Sigmoid colon (tissue), 7 donors: ENCODE measurements around the gene LAMA3. TPM values are rescaled to one million over a fixed set of nuclear protein-coding genes. Genes with fewer than 3 reads are reported as not detected.

ENCODE experiments used
- DNase-seq: peaks from one replicate; pipeline ENCODE4 v3.0.0-alpha.2; 2019
- H3K27ac ChIP-seq, 4 donors: fragments of 200-600 bp; sonication (generic); one replicate each; pipeline ENCODE4 v1.5.1; 2016 to 2019; ENCODE audit warnings: mild to moderate bottlenecking in 1 of 4
- H3K27me3 ChIP-seq, 3 donors: fragments of 200-600 bp; sonication (generic); one replicate each; pipeline ENCODE4 v1.5.1; 2019; ENCODE audit warnings: mild to moderate bottlenecking in 1 of 3
- H3K36me3 ChIP-seq, 4 donors: fragments of 200-600 bp; sonication (generic); one replicate each; pipeline ENCODE4 v1.5.1; 2016 to 2019
- H3K4me1 ChIP-seq, 4 donors: fragments of 200-600 bp; sonication (generic); one replicate each; pipeline ENCODE4 v1.5.1; 2017 to 2019
- H3K4me3 ChIP-seq, 4 donors: fragments of 200-600 bp; sonication (generic); one replicate each; pipeline ENCODE4 v1.5.1; 2017 to 2019; ENCODE audit warnings: mild to moderate bottlenecking in 2 of 4, moderate library complexity in 1 of 4
- H3K9me3 ChIP-seq, 4 donors: fragments of 200-600 bp in 3 of 4; sonication (generic) in 3 of 4; one replicate each; pipeline versions ENCODE4 v1.5.1 to v1.6.1; 2013 to 2019
- EP300 ChIP-seq, 4 donors: sonication (generic); formaldehyde crosslinking; IDR thresholded peaks; one replicate each; pipeline ENCODE4 v1.6.1; 2017; ENCODE audit warnings: antibody characterized with exemption in 4 of 4
- POLR2A ChIP-seq, 2 donors: fragments of 450-650 bp; IDR thresholded peaks; one replicate each; pipeline ENCODE4 v1.6.1; 2016; ENCODE audit warnings: antibody characterized with exemption in 2 of 2, mild to moderate bottlenecking in 2 of 2, moderate library complexity in 2 of 2
- POLR2AphosphoS5 ChIP-seq, 4 donors: sonication (generic); formaldehyde crosslinking; IDR thresholded peaks; one replicate each; pipeline ENCODE4 v1.6.1; 2017; ENCODE audit warnings: antibody characterized with exemption in 4 of 4
- WGBS, 2 donors: extraction: QIAGEN DNeasy Blood & Tissue Kit; methylation state at CpG; one replicate each; pipeline ENCODE4 v1.1.7; 2013; 5-methylcytosine and 5-hydroxymethylcytosine counted together
- intact Hi-C: fragments of 100-400 bp; cut with DNase I; formaldehyde crosslinking; loops from one replicate; pipeline ENCODE4 v1.15.1; 2023
- polyA plus RNA-seq, 3 donors: library from polyadenylated mRNA; stranded (reverse); fragments of 200-250 nt; gene quantifications; one replicate each; pipeline ENCODE4 v1.2.3, GENCODE V29; 2013
- total RNA-seq, 4 donors: library from RNA; depleted of rRNA; stranded (reverse); fragments of >200 nt; gene quantifications; one replicate each; pipeline ENCODE4 v1.1.0, GENCODE V29; 2016
- TF ChIP-seq, protein P1 (sequence below), 4 experiments: fragments of 450-650 bp in 3 of 4; fragments of 200-600 bp in 1 of 4; IDR thresholded peaks; one replicate each; pipeline ENCODE4 v1.5.1; 2016 to 2019; ENCODE audit warnings: antibody characterized with exemption in 4 of 4, mild to moderate bottlenecking in 3 of 4, moderate library complexity in 2 of 4
- donor health status: healthy with polysubstance abuse.
- donor health status: Bipolar disorder and iron deficiency.
- donor health status: healthy.

Gene LAMA3
- total and polyA plus RNA-seq, 7 donors, result 6.0 to 19.9 (median 14.1) TPM

DNA sequence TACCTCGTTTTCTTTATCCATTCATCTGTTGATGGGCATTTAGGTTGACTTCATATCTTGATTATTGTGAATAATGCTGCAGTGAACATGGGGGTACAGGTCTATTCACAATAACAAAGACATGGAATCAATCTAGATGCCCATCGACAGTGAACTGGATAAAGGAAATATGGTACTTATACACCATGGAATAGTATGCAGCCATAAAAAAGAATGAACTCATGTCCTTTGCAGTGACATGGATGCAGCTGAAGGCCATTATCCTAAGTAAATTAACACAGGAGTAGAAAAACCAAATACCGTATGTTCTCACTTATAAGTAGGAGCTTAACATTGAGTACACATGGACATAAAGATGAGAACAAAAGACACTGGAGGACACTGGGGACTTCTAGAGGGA, 111.6 kb downstream of the LAMA3 start:
- Histone ChIP-seq H3K9me3 (no peaks in the 10 kb centered on the region), H3K36me3 (no peaks in the 10 kb centered on the region), H3K4me3 (no peak overlapping the region), H3K4me1 (no peaks in the 10 kb centered on the region), H3K27me3 (no peaks in the 10 kb centered on the region), H3K27ac (no peak overlapping the region)
- no peak for DNase-seq
- 93 to 98% methylated on average over 3 of the region's 3 CpGs for WGBS, 2 donors
- TF ChIP-seq EP300 (IDR thresholded peaks at IDR 0.05), result no peak
- TF ChIP-seq, protein P1, sequence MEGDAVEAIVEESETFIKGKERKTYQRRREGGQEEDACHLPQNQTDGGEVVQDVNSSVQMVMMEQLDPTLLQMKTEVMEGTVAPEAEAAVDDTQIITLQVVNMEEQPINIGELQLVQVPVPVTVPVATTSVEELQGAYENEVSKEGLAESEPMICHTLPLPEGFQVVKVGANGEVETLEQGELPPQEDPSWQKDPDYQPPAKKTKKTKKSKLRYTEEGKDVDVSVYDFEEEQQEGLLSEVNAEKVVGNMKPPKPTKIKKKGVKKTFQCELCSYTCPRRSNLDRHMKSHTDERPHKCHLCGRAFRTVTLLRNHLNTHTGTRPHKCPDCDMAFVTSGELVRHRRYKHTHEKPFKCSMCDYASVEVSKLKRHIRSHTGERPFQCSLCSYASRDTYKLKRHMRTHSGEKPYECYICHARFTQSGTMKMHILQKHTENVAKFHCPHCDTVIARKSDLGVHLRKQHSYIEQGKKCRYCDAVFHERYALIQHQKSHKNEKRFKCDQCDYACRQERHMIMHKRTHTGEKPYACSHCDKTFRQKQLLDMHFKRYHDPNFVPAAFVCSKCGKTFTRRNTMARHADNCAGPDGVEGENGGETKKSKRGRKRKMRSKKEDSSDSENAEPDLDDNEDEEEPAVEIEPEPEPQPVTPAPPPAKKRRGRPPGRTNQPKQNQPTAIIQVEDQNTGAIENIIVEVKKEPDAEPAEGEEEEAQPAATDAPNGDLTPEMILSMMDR (IDR thresholded peaks at IDR 0.05), result no peak
- no peak for TF ChIP-seq POLR2A (IDR thresholded peaks at IDR 0.05)
- TF ChIP-seq POLR2AphosphoS5 (IDR thresholded peaks at IDR 0.05), result no peak
- intact Hi-C loops, result no loop called here

DNA sequence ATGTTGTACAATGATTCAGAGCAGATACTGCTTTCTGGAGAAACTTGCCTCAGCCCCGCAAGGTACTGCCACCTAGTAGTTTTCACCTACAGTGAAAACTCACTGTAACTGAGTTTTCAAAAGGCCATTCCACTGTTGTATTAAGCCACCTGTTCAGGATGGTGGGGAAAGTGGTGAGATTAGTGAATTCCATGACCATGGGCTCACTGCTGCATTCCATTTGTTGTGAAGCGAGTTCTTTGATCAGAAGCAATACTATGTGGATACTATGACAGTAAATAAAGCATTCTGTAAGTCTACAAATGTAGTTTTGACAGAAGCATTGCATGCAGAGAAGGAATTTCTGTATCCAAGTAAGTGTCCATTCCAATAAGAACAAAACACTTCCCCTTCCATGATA, 113.6 kb downstream of the LAMA3 start:
- DNase-seq, result no peak
- intact Hi-C loops, result no loop called here
- Histone ChIP-seq H3K27me3 (no peaks in the 10 kb centered on the region), H3K4me1 (no peaks in the 10 kb centered on the region), H3K9me3 (no peaks in the 10 kb centered on the region), H3K4me3 (no peak overlapping the region), H3K36me3 (no peaks in the 10 kb centered on the region), H3K27ac (no peak overlapping the region)
- TF ChIP-seq, protein P1 (IDR thresholded peaks at IDR 0.05), result no peak
- TF ChIP-seq POLR2AphosphoS5 (IDR thresholded peaks at IDR 0.05) (no peak), POLR2A (IDR thresholded peaks at IDR 0.05) (no peak), EP300 (IDR thresholded peaks at IDR 0.05) (no peak)
- WGBS, 2 donors, result 93 to 97% methylated on average over 2 of the region's 2 CpGs

DNA sequence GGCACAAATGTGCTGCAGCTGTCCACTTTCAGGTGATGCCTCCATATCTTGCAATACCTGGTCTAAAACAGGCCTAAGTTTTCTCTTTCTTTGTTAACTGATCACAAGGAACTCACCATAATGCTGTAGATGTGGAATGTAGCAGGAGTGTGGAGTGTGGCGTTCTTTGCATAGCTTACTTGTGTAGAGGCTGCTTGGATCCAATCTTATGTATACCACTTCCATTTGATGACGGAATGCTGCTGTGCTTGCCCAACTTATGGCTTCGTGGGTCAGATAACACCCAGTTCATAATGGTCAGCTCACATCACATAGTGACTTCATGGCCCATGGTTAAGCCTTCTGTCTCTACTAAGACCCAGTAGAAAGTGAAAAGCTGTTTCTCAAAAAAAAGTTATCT, 114.5 kb downstream of the LAMA3 start:
- intact Hi-C loops, result no loop called here
- DNase-seq, result no peak
- WGBS, 2 donors, result 93% methylated on average over 3 of the region's 3 CpGs
- no peak overlapping the region for H3K4me3 ChIP-seq
- TF ChIP-seq POLR2A (IDR thresholded peaks at IDR 0.05), result no peak
- TF ChIP-seq, protein P1 (IDR thresholded peaks at IDR 0.05), result no peak
- no peak for TF ChIP-seq EP300 (IDR thresholded peaks at IDR 0.05)
- no peak for TF ChIP-seq POLR2AphosphoS5 (IDR thresholded peaks at IDR 0.05)
- no peak overlapping the region for H3K27ac ChIP-seq
- H3K36me3 ChIP-seq, result no peaks in the 10 kb centered on the region
- H3K4me1 ChIP-seq, result no peaks in the 10 kb centered on the region
- H3K9me3 ChIP-seq, result no peaks in the 10 kb centered on the region
- no peaks in the 10 kb centered on the region for H3K27me3 ChIP-seq

DNA sequence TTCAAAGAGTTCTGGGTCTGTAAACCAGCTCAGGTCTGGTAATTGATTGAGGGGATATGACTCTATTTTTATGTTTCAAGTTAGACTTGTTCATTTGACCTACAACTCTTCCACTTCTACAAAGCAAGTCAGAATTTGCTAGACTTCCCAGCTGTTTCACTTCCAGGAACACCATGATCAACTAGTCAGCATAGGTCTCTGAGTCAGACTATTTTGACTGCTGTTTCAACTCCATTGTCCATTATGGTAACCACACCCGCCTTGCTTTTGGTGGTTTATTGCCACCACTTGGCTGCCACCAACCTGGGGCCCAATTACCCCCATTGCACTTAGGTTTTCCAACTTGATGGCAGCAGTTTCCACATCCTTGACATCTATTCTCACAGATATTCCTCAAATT, 116.6 kb downstream of the LAMA3 start:
- H3K27me3 ChIP-seq, result no peaks in the 10 kb centered on the region
- H3K4me1 ChIP-seq, result no peaks in the 10 kb centered on the region
- no peak for TF ChIP-seq EP300 (IDR thresholded peaks at IDR 0.05)
- TF ChIP-seq, protein P1 (IDR thresholded peaks at IDR 0.05), result no peak
- no peak for TF ChIP-seq POLR2A (IDR thresholded peaks at IDR 0.05)
- H3K9me3 ChIP-seq, result no peaks in the 10 kb centered on the region
- no peak for DNase-seq
- 31 to 70% methylated on average over 1 of the region's 1 CpG for WGBS, 2 donors
- H3K27ac ChIP-seq, result no peak overlapping the region
- intact Hi-C loops, result no loop called here
- no peaks in the 10 kb centered on the region for H3K36me3 ChIP-seq
- H3K4me3 ChIP-seq, result no peak overlapping the region

DNA sequence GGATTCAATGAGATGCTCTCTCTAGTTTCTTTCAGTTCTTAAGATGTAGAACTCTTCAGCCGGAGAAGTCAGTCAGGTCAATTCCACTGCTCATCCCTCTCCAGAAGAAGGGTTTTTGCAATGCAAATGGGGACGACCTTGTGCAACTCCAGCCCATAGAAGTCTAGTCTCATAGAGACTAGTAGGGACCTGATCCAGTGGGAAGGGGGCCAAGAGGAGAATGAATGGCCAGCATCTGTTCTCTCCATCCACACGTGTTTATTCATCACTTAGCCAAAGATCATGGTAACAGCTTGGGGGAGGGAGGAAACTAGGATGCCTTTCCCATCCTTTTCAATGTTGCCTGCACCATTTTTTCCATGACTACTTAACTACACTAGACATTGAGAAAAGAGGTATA, 120.2 kb downstream of the LAMA3 start:
- intact Hi-C loops, result no loop called here
- Histone ChIP-seq H3K9me3 (no peaks in the 10 kb centered on the region), H3K4me1 (no peaks in the 10 kb centered on the region), H3K27ac (no peak overlapping the region), H3K27me3 (no peaks in the 10 kb centered on the region), H3K4me3 (no peak overlapping the region), H3K36me3 (no peaks in the 10 kb centered on the region)
- WGBS, 2 donors, result 78 to 79% methylated on average over 3 of the region's 3 CpGs
- DNase-seq, result no peak
- TF ChIP-seq EP300 (IDR thresholded peaks at IDR 0.05), result no peak
- TF ChIP-seq, protein P1 (IDR thresholded peaks at IDR 0.05), result no peak
- no peak for TF ChIP-seq POLR2AphosphoS5 (IDR thresholded peaks at IDR 0.05)
- TF ChIP-seq POLR2A (IDR thresholded peaks at IDR 0.05), result no peak
